ENCODE results near the gene TREM1.

TREM1 gene

DNA sequence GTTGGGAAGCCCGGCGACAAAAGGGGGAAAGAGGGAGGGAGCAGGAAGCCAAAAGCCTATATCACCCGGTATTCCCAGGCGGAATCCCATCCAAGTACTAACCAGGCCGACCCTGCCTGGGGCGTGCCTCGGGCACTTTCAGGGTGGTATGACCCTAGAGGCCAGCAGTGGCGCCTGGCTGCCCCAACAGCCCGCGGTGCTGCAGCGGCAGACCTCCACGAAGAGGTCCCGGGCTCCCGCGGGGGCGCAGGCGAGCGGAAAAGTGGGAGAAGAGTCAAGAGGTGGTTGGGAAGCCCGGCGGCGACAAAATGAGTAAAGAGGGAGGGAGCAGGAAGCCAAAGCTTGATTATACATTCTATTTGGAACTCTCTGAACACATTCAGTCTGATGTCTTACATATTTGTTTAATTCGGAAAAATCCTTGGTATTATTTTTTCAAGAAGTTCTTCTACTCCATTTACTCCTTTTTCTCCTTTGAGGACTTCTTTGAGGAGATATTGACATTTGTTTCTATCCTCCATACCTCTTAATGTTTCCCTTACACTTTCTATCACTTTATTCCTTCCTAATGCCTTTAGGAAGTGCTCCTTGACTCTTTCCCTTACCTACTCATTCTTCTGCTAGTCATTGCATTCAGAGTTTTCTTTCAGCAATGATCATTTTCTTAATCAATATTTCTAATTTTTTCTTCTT lies 46.9 kb downstream of the TREM1 start:
- DNase-seq (ENCODE audit: extremely low spot score): peak; percentile 41
- TF ChIP-seq SP1 (IDR thresholded peaks at IDR 0.05) (no peak), HDGF (IDR thresholded peaks at IDR 0.05; ENCODE audit: borderline replicate concordance) (no peak), CTBP1 (IDR thresholded peaks at IDR 0.05; ENCODE audit: borderline replicate concordance) (no peak), FOXM1 (IDR thresholded peaks at IDR 0.05; ENCODE audit: borderline replicate concordance) (no peak), NFRKB (IDR thresholded peaks at IDR 0.05) (no peak), TARDBP (IDR thresholded peaks at IDR 0.05) (no peak), PKNOX1 (IDR thresholded peaks at IDR 0.05) (no peak), FOXK2 (IDR thresholded peaks at IDR 0.05) (no peak), BHLHE40 (IDR thresholded peaks at IDR 0.05; ENCODE audit: borderline replicate concordance) (no peak), FOXA1 (IDR thresholded peaks at IDR 0.05) (no peak), L3MBTL2 (conservative IDR thresholded peaks at IDR 0.05) (no peak), ARNT (IDR thresholded peaks at IDR 0.05) (no peak), SUZ12 (IDR thresholded peaks at IDR 0.05) (no peak)
- ChIA-PET POLR2A (no interaction called here), CTCF (interaction anchor here (1.0 kb wide), 1 partner anchor 39 kb away, joined by 4 read pairs; no protein-coding TSS in a partner anchor)

GRCh38 chr6:41237128-41237527 lies 49.4 kb downstream of the TREM1 start:
- TF ChIP-seq SP1 (IDR thresholded peaks at IDR 0.05) (no peak), FOXK2 (IDR thresholded peaks at IDR 0.05) (no peak), NFRKB (IDR thresholded peaks at IDR 0.05) (no peak), FOXA1 (IDR thresholded peaks at IDR 0.05) (no peak), PKNOX1 (IDR thresholded peaks at IDR 0.05) (no peak), TARDBP (IDR thresholded peaks at IDR 0.05) (no peak), ELF4 (IDR thresholded peaks at IDR 0.05) (no peak), L3MBTL2 (conservative IDR thresholded peaks at IDR 0.05) (no peak), ZNF384 (IDR thresholded peaks at IDR 0.05) (no peak), HDGF (IDR thresholded peaks at IDR 0.05; ENCODE audit: borderline replicate concordance) (no peak), SUZ12 (IDR thresholded peaks at IDR 0.05) (no peak)
- DNase-seq (ENCODE audit: extremely low spot score): no peak
- POLR2A ChIA-PET: no interaction called here
- CTCF ChIA-PET: interaction anchor here (0.7 kb wide), 1 partner anchor 70 kb away, joined by 3 read pairs; no protein-coding TSS in a partner anchor

GRCh38 chr6:41236276-41236675 lies 50.2 kb downstream of the TREM1 start:
- ChIA-PET CTCF (interaction anchor here (1.2 kb wide), 1 partner anchor 18 kb away, joined by 3 read pairs; no protein-coding TSS in a partner anchor), POLR2A (no interaction called here)
- TF ChIP-seq LEF1 (IDR thresholded peaks at IDR 0.05; ENCODE audit: borderline replicate concordance): no peak
- TF ChIP-seq SP1 (IDR thresholded peaks at IDR 0.05): no peak
- TF ChIP-seq CTBP1 (IDR thresholded peaks at IDR 0.05; ENCODE audit: borderline replicate concordance): no peak
- no peak for TF ChIP-seq ZNF384 (IDR thresholded peaks at IDR 0.05)
- TF ChIP-seq BHLHE40 (IDR thresholded peaks at IDR 0.05; ENCODE audit: borderline replicate concordance): no peak
- no peak for TF ChIP-seq ELF4 (IDR thresholded peaks at IDR 0.05)
- no peak for TF ChIP-seq FOXA1 (IDR thresholded peaks at IDR 0.05)
- no peak for TF ChIP-seq FOXM1 (IDR thresholded peaks at IDR 0.05; ENCODE audit: borderline replicate concordance)
- no peak for TF ChIP-seq FOXK2 (IDR thresholded peaks at IDR 0.05)
- no peak for TF ChIP-seq ARNT (IDR thresholded peaks at IDR 0.05)
- no peak for TF ChIP-seq TARDBP (IDR thresholded peaks at IDR 0.05)
- TF ChIP-seq SUZ12 (IDR thresholded peaks at IDR 0.05): no peak
- no peak for TF ChIP-seq NFRKB (IDR thresholded peaks at IDR 0.05)
- TF ChIP-seq PKNOX1 (IDR thresholded peaks at IDR 0.05): no peak
- no peak for TF ChIP-seq L3MBTL2 (conservative IDR thresholded peaks at IDR 0.05)
- no peak for DNase-seq (ENCODE audit: extremely low spot score)

DNA sequence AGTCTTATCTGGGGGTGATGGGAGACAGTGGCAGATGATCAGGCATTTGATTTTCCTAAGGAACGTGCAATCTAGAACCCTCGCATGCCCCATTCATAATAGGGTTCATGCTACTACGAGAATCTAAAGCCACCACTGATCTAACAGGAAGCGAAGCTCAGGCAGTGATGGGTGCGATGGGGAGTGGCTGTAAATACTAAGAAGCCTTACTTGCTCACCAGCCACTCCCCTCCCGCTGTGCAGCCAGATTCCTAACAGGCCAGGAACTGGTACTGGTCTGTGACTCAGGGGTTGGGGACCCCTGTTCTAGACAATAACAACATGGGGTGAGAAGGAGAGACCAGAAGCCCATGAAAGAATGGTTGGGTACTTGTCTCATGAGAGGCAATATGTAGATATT lies 53.8 kb downstream of the TREM1 start:
- TF ChIP-seq HDGF (IDR thresholded peaks at IDR 0.05; ENCODE audit: borderline replicate concordance) (no peak), ZNF384 (IDR thresholded peaks at IDR 0.05) (no peak), CTBP1 (IDR thresholded peaks at IDR 0.05; ENCODE audit: borderline replicate concordance) (no peak), FOXM1 (IDR thresholded peaks at IDR 0.05; ENCODE audit: borderline replicate concordance) (no peak), FOXK2 (IDR thresholded peaks at IDR 0.05) (no peak), L3MBTL2 (conservative IDR thresholded peaks at IDR 0.05) (no peak), FOXA1 (IDR thresholded peaks at IDR 0.05) (no peak), NFRKB (IDR thresholded peaks at IDR 0.05) (no peak), LEF1 (IDR thresholded peaks at IDR 0.05; ENCODE audit: borderline replicate concordance) (no peak), PKNOX1 (IDR thresholded peaks at IDR 0.05) (no peak), ELF4 (IDR thresholded peaks at IDR 0.05) (no peak), ARNT (IDR thresholded peaks at IDR 0.05) (no peak), TARDBP (IDR thresholded peaks at IDR 0.05) (no peak), SUZ12 (IDR thresholded peaks at IDR 0.05) (no peak), SP1 (IDR thresholded peaks at IDR 0.05) (no peak), BHLHE40 (IDR thresholded peaks at IDR 0.05; ENCODE audit: borderline replicate concordance) (no peak)

DNA sequence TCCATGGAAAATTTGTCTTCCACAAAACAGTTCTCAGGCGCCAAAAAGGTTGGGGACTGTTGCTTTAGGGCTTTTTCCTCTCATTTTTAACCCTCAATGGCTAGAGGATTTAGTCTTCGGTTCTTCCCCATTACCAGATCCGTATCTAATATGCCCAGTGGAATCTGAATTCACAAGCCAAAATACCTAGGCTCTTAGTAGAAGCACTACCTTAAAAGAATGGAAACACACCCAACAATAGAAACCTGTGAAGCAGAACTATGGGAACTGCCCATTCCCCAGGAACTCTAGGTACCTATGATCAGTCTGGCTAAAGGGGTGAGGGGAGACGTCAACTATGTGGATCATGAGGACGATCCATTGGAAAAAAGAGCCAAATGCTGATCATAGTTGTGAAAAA lies 55.2 kb downstream of the TREM1 start:
- no peak for DNase-seq (ENCODE audit: extremely low spot score)
- TF ChIP-seq FOXM1 (IDR thresholded peaks at IDR 0.05; ENCODE audit: borderline replicate concordance) (no peak), HDGF (IDR thresholded peaks at IDR 0.05; ENCODE audit: borderline replicate concordance) (no peak), ELF4 (IDR thresholded peaks at IDR 0.05) (no peak), FOXA1 (IDR thresholded peaks at IDR 0.05) (no peak), BHLHE40 (IDR thresholded peaks at IDR 0.05; ENCODE audit: borderline replicate concordance) (no peak), NFRKB (IDR thresholded peaks at IDR 0.05) (no peak), ZNF384 (IDR thresholded peaks at IDR 0.05) (no peak), ARNT (IDR thresholded peaks at IDR 0.05) (no peak), TARDBP (IDR thresholded peaks at IDR 0.05) (no peak), SUZ12 (IDR thresholded peaks at IDR 0.05) (no peak), CTBP1 (IDR thresholded peaks at IDR 0.05; ENCODE audit: borderline replicate concordance) (no peak), FOXK2 (IDR thresholded peaks at IDR 0.05) (no peak), PKNOX1 (IDR thresholded peaks at IDR 0.05) (no peak), SP1 (IDR thresholded peaks at IDR 0.05) (no peak), LEF1 (IDR thresholded peaks at IDR 0.05; ENCODE audit: borderline replicate concordance) (no peak), L3MBTL2 (conservative IDR thresholded peaks at IDR 0.05) (no peak)
- ChIA-PET POLR2A (no interaction called here), CTCF (no interaction called here)

More for the DNA sequence above, 53.8 kb downstream of the TREM1 start:
- ChIA-PET CTCF (no interaction called here), POLR2A (no interaction called here)
- no peak for DNase-seq (ENCODE audit: extremely low spot score)
